Gastroesophageal sphincter (tissue), 3 donors: ENCODE measurements around the gene NR3C1.

Experiments used
- CTCF ChIP-seq, 4 experiments: fragments of 200-600 bp in 2 of 4; fragments of 450-650 bp in 2 of 4; sonication (generic) in 1 of 4; IDR thresholded peaks; one replicate each; pipeline ENCODE4 v1.5.1; 2017 to 2019; ENCODE audit warnings: antibody characterized with exemption in 4 of 4, mild to moderate bottlenecking in 2 of 4, moderate library complexity in 2 of 4
- POLR2A ChIP-seq, 2 donors: fragments of 450-650 bp; IDR thresholded peaks; one replicate each; pipeline ENCODE4 v1.6.1; 2017; ENCODE audit warnings: antibody characterized with exemption in 2 of 2, mild to moderate bottlenecking in 2 of 2, moderate library complexity in 1 of 2
- POLR2AphosphoS5 ChIP-seq: sonication (generic); formaldehyde crosslinking; IDR thresholded peaks from one replicate; pipeline ENCODE4 v1.6.1; 2017; ENCODE audit warnings: antibody characterized with exemption

- TF ChIP-seq POLR2A (IDR thresholded peaks at IDR 0.05): no peak
- no peak for TF ChIP-seq POLR2AphosphoS5
- no peak for TF ChIP-seq CTCF (IDR thresholded peaks at IDR 0.05)
Observed at GRCh38 chr5:143239882-143240518, 163.5 kb downstream of the NR3C1 start.
